Mucosa of descending colon (tissue), 3 donors: ENCODE results near the gene CCNYL1. TPM values are rescaled to one million over a fixed set of nuclear protein-coding genes. Genes with fewer than 3 reads are reported as not detected.
"Not testable (repeated sequence)": the region's sequence is repeated elsewhere in the genome, so short reads cannot be mapped to it uniquely, and the experiment has no call there.

ENCODE experiments used
- ATAC-seq: fragments of 200-7000 bp; cut with Tn5 transposase; one replicate; pipeline ENCODE4 v1.9.1; 2020; ENCODE audit warnings: mild to moderate bottlenecking, moderate library complexity
- DNase-seq, 3 donors: peaks; one replicate each; pipeline ENCODE4 v3.0.0-alpha.2; 2020
- H3K36me3 ChIP-seq: fragments of 200-600 bp; one replicate; pipeline ENCODE4 v1.8.0; 2021; ENCODE audit warnings: low read depth, mild to moderate bottlenecking
- H3K4me1 ChIP-seq: fragments of 200-600 bp; one replicate; pipeline ENCODE4 v1.8.0; 2021; ENCODE audit warnings: low read depth, mild to moderate bottlenecking
- H3K4me3 ChIP-seq: fragments of 200-600 bp; one replicate; pipeline ENCODE4 v1.8.0; 2021; ENCODE audit warnings: mild to moderate bottlenecking
- H3K9me3 ChIP-seq: fragments of 200-600 bp; one replicate; pipeline ENCODE4 v1.8.0; 2021; ENCODE audit warnings: mild to moderate bottlenecking
- CTCF ChIP-seq: fragments of 200-600 bp; IDR thresholded peaks from one replicate; pipeline ENCODE4 v1.8.0; 2022; ENCODE audit warnings: antibody characterized with exemption, mild to moderate bottlenecking
- intact Hi-C, 2 donors: fragments of 100-400 bp; cut with DNase I in 1 of 2; cut with micrococcal nuclease in 1 of 2; formaldehyde crosslinking; loops; one replicate each; pipeline versions ENCODE4 v1.11.0 to v1.11.1; 2022; cut with DNase I, micrococcal nuclease
- total RNA-seq, 3 donors: library from RNA; stranded (reverse); fragmentation: NEBNext Ultra II Directional in 2 of 3; extraction: Animal tissue kit (Norgen Biotek cat#: 25700) in 2 of 3; gene quantifications; one replicate each; pipeline versions ENCODE4 v1.2.1 to v1.2.4, GENCODE V29; 2021 to 2023
- donor health status: DM: no; HTN: no; CAD: no; lungs with moderate emphysema.
- donor health status: DM: no; HTN: no; CAD: no.
- donor health status: DM: no; HTN: yes; CAD: no.

Gene CCNYL1
- total RNA-seq, 3 donors from 2014 or later = 27.8 to 53.9 (median 32.0) TPM

- Histone ChIP-seq H3K9me3 (no peaks in the 10 kb centered on the region), H3K4me3 (no peak overlapping the region), H3K4me1 (peaks cover 26% of the 10 kb centered on the region), H3K36me3 (no peaks in the 10 kb centered on the region)
- intact Hi-C loops = loop anchor here in 1 of 2 donors (10.0 kb wide), 1 partner anchor 214 kb away; no protein-coding TSS in a partner anchor
- ATAC-seq = no peak
- DNase-seq = no peak
- no peak for TF ChIP-seq CTCF
Observed at GRCh38 chr2:207760453-207760852, 49.0 kb downstream of the CCNYL1 start.

- intact Hi-C loops = loop anchor here in 1 of 2 donors (10.0 kb wide), 1 partner anchor 213 kb away; no protein-coding TSS in a partner anchor
- ATAC-seq, H3K9me3 ChIP-seq, DNase-seq, H3K36me3 ChIP-seq, H3K4me3 ChIP-seq: not testable (repeated sequence)
- peaks cover 31% of the 10 kb centered on the region for H3K4me1 ChIP-seq
Observed at GRCh38 chr2:207761426-207761825, 50.0 kb downstream of the CCNYL1 start.

- ATAC-seq (no peak), DNase-seq (no peak)
- H3K9me3 ChIP-seq = no peaks in the 10 kb centered on the region
- peaks cover 32% of the 10 kb centered on the region for H3K4me1 ChIP-seq
- TF ChIP-seq CTCF = no peak
- no peak overlapping the region for H3K4me3 ChIP-seq
- intact Hi-C loops = loop anchor here in 1 of 2 donors (10.0 kb wide), 1 partner anchor 213 kb away; no protein-coding TSS in a partner anchor
- H3K36me3 ChIP-seq = no peaks in the 10 kb centered on the region
Observed at GRCh38 chr2:207762146-207762545, 50.7 kb downstream of the CCNYL1 start.

- intact Hi-C loops = loop anchor here in 1 of 2 donors (10.0 kb wide), 1 partner anchor 211 kb away; no protein-coding TSS in a partner anchor
- peaks cover 37% of the 10 kb centered on the region for H3K4me1 ChIP-seq
- H3K36me3 ChIP-seq = no peaks in the 10 kb centered on the region
- TF ChIP-seq CTCF = no peak
- ATAC-seq (no peak), DNase-seq (no peak)
- H3K4me3 ChIP-seq = no peak overlapping the region
- no peaks in the 10 kb centered on the region for H3K9me3 ChIP-seq
Observed at GRCh38 chr2:207763303-207763917, 52.0 kb downstream of the CCNYL1 start.

- H3K4me3 ChIP-seq = no peak overlapping the region
- peaks cover 33% of the 10 kb centered on the region for H3K4me1 ChIP-seq
- no peaks in the 10 kb centered on the region for H3K36me3 ChIP-seq
Observed at GRCh38 chr2:207764096-207764630, 52.7 kb downstream of the CCNYL1 start.

More at GRCh38 chr2:207764096-207764630, 52.7 kb downstream of the CCNYL1 start:
- ATAC-seq (no peak), DNase-seq (no peak)
- no peak for TF ChIP-seq CTCF
- H3K9me3 ChIP-seq = no peaks in the 10 kb centered on the region
- intact Hi-C loops = loop anchor here in 1 of 2 donors (10.0 kb wide), 1 partner anchor 211 kb away; no protein-coding TSS in a partner anchor
